ENCODE measurements around the gene ZIC1. TPM values are rescaled to one million over a fixed set of nuclear protein-coding genes. Genes with fewer than 3 reads are reported as not detected.

Gene ZIC1
- total and polyA plus RNA-seq, 2 donors (not counting 1 experiment from before 2014, with no cell fraction given), result not detected

GRCh38 chr3:147397155-147397874 lies 11.8 kb upstream of the ZIC1 start:
- no peaks in the 10 kb centered on the region for H3K4me1 ChIP-seq (ENCODE audit: control insufficient read depth in 2 of 2, insufficient read depth in 2 of 2, low read length in 2 of 2)
- no peak overlapping the region for H3K27ac ChIP-seq (ENCODE audit: low read length in 2 of 2)
- DNase-seq, result no peak
- H3K27ac Mint-ChIP-seq, result no peak overlapping the region
- intact Hi-C loops (cut with micrococcal nuclease), result no loop called here
- 22% methylated on average over 34 of the region's 34 CpGs for WGBS (ENCODE audit: insufficient coverage)
- ChIA-PET CTCF (no interaction called here), POLR2A (no interaction called here)
- H3K36me3 ChIP-seq (replicated peaks in 1 of 2; ENCODE audit: control extremely low read depth in 1 of 2, control insufficient read depth in 1 of 2, extremely low read depth in 1 of 2, insufficient read depth in 2 of 2, low read length in 1 of 2), result no peaks in the 10 kb centered on the region
- H3K79me2 ChIP-seq (ENCODE audit: control insufficient read depth, insufficient read depth, low read length), result no peaks in the 10 kb centered on the region
- H3K27me3 ChIP-seq (replicated peaks in 1 of 4; ENCODE audit: control extremely low read depth in 1 of 4, control insufficient read depth in 3 of 4, insufficient read depth in 4 of 4, low read length in 3 of 4), result peaks cover 0 to 71% (median 38%) of the 10 kb centered on the region in 4 experiments
- H3K9ac ChIP-seq (ENCODE audit: low read length), result no peak overlapping the region
- H3K9me3 Mint-ChIP-seq (ENCODE audit: insufficient read depth), result no peaks in the 10 kb centered on the region
- no peak overlapping the region for H3K4me3 ChIP-seq (ENCODE audit: control extremely low read depth in 1 of 5, extremely low read depth in 1 of 5, insufficient read depth in 1 of 5, low read depth in 2 of 5, low read length in 4 of 5)
- no peak overlapping the region for H3K4me2 ChIP-seq (replicated peaks; ENCODE audit: low read depth, low read length, poor library complexity, severe bottlenecking)
- no peaks in the 10 kb centered on the region for H4K20me1 ChIP-seq (ENCODE audit: control insufficient read depth, insufficient read depth, low read length, poor library complexity, severe bottlenecking)
- H2AFZ ChIP-seq (ENCODE audit: insufficient read depth, low read depth, low read length, poor library complexity, severe bottlenecking), result no peak overlapping the region
- peaks cover 59% of the 10 kb centered on the region for H3K27me3 Mint-ChIP-seq
- ATAC-seq (ENCODE audit: low read depth), result no peak
- peaks cover 1% of the 10 kb centered on the region for H3K4me1 Mint-ChIP-seq
- TF ChIP-seq CTCF (IDR thresholded peaks at IDR 0.05) (no peak), EZH2 (IDR thresholded peaks at IDR 0.05; ENCODE audit: borderline replicate concordance, insufficient read depth, low read depth, low read length, poor library complexity, severe bottlenecking) (no peak)
- H3K4me3 Mint-ChIP-seq, result no peak overlapping the region
- H3K9me3 ChIP-seq (ENCODE audit: control extremely low read depth in 1 of 3, control insufficient read depth in 2 of 3, insufficient read depth in 1 of 3, low read length in 2 of 3), result peaks cover 0 to 51% (median 1%) of the 10 kb centered on the region in 3 donors

All from B cell (primary cell).